WTC11 (cell line): ENCODE results near the gene COPB1. TPM values are rescaled to one million over a fixed set of nuclear protein-coding genes. Genes with fewer than 3 reads are reported as not detected.

Experiments used
- ATAC-seq: fragments of 200-7000 bp; cut with Tn5 transposase; 2 replicates; pipeline ENCODE4 v1.10.0; 2021; ENCODE audit warnings: mild to moderate bottlenecking, moderate library complexity
- CTCF ChIA-PET: fragments of 300-600 bp; sonication (Branson Sonifier 250); formaldehyde crosslinking; loops from one replicate; lab custom pipeline; 2021; ENCODE audit warnings: antibody characterized with exemption; lab: Charles Lee
- POLR2A ChIA-PET: fragments of 350-600 bp; sonication (Branson Sonifier 250); formaldehyde crosslinking; loops from one replicate; lab custom pipeline; 2021; ENCODE audit warnings: antibody characterized with exemption; lab: Charles Lee
- DNase-seq: peaks from one replicate; pipeline ENCODE4 v3.0.0; 2021; ENCODE audit warnings: low spot score
- H3K27ac Mint-ChIP-seq: 2 replicates; pipeline ENCODE4 v1.8.0; 2021; ENCODE audit warnings: mixed read lengths
- H3K27me3 Mint-ChIP-seq: 2 replicates; pipeline ENCODE4 v1.8.0; 2021; ENCODE audit warnings: low read depth, mild to moderate bottlenecking, moderate library complexity, mixed read lengths
- H3K36me3 Mint-ChIP-seq: 2 replicates; pipeline ENCODE4 v1.8.0; 2021; ENCODE audit warnings: mixed read lengths
- H3K4me1 Mint-ChIP-seq: 2 replicates; pipeline ENCODE4 v1.8.0; 2022; ENCODE audit warnings: mixed read lengths
- H3K4me3 Mint-ChIP-seq: 2 replicates; pipeline ENCODE4 v1.8.0; 2021; ENCODE audit warnings: mild to moderate bottlenecking, moderate library complexity, mixed read lengths
- H3K9me3 Mint-ChIP-seq: 2 replicates; pipeline ENCODE4 v1.8.0; 2021; ENCODE audit warnings: mixed read lengths
- EMX1 ChIP-seq: fragments of 250-450 bp; sonication (Bioruptor Pico); IDR thresholded peaks from 2 replicates; pipeline ENCODE4 v1.8.0; 2021; ENCODE audit warnings: mild to moderate bottlenecking
- FOXJ3 ChIP-seq: sonication (generic); formaldehyde crosslinking; IDR thresholded peaks from 2 replicates; pipeline ENCODE4 v1.9.0; 2021; ENCODE audit warnings: missing genetic modification reagents, mild to moderate bottlenecking, borderline replicate concordance
- HMGXB4 ChIP-seq: sonication (generic); formaldehyde crosslinking; IDR thresholded peaks from 2 replicates; pipeline ENCODE4 v1.8.1; 2023; ENCODE audit warnings: mild to moderate bottlenecking, moderate library complexity, missing genetic modification reagents
- MXD4 ChIP-seq: fragments of 250-450 bp; sonication (Bioruptor Pico); IDR thresholded peaks from 2 replicates; pipeline ENCODE4 v1.8.0; 2021; ENCODE audit warnings: mild to moderate bottlenecking, moderate library complexity, borderline replicate concordance
- TP53 ChIP-seq: sonication (generic); formaldehyde crosslinking; IDR thresholded peaks from 2 replicates; pipeline ENCODE4 v1.8.1; 2023; ENCODE audit warnings: mild to moderate bottlenecking, missing genetic modification reagents
- ZMAT4 ChIP-seq: fragments of 250-450 bp; sonication (Bioruptor Pico); IDR thresholded peaks from 2 replicates; pipeline ENCODE4 v1.9.0; 2021; ENCODE audit warnings: mild to moderate bottlenecking
- ZNF425 ChIP-seq: fragments of 250-450 bp; sonication (Bioruptor Pico); conservative IDR thresholded peaks from 2 replicates; pipeline ENCODE4 v1.9.0; 2021; ENCODE audit warnings: mild to moderate bottlenecking
- total RNA-seq: library from RNA; stranded (reverse); gene quantifications from 3 replicates; pipeline ENCODE4 v1.2.3, GENCODE V29; 2021
- TF ChIP-seq, protein P1 (sequence below): sonication (generic); formaldehyde crosslinking; IDR thresholded peaks from 2 replicates; pipeline ENCODE4 v1.8.1; 2022; ENCODE audit warnings: low read depth, mild to moderate bottlenecking, moderate library complexity, missing genetic modification reagents, borderline replicate concordance
- TF ChIP-seq, protein P2 (sequence below): fragments of 250-450 bp; sonication (Bioruptor Pico); IDR thresholded peaks from 2 replicates; pipeline ENCODE4 v1.9.0; 2021; ENCODE audit warnings: moderate library complexity, mild to moderate bottlenecking, inconsistent platforms, borderline replicate concordance
- TF ChIP-seq, protein P3 (sequence below): fragments of 250-450 bp; sonication (Bioruptor Pico); IDR thresholded peaks from 2 replicates; pipeline ENCODE4 v1.8.0; 2021; ENCODE audit warnings: mild to moderate bottlenecking

Gene COPB1
- total RNA-seq, 1 experiment from 2014 or later = 76.3 TPM

GRCh38 chr11:14538926-14539554 is 39.4 kb upstream of the COPB1 start:
- Mint-ChIP-seq H3K4me3 (no peak overlapping the region), H3K4me1 (peaks cover 23% of the 10 kb centered on the region), H3K9me3 (no peaks in the 10 kb centered on the region), H3K36me3 (no peaks in the 10 kb centered on the region), H3K27ac (no peak overlapping the region), H3K27me3 (peaks cover 4% of the 10 kb centered on the region)
- TF ChIP-seq FOXJ3 = no peak
- no peak for TF ChIP-seq HMGXB4 (CRISPR knock-in tag)
- no peak for TF ChIP-seq TP53 (CRISPR knock-in tag)
- TF ChIP-seq, protein P1, sequence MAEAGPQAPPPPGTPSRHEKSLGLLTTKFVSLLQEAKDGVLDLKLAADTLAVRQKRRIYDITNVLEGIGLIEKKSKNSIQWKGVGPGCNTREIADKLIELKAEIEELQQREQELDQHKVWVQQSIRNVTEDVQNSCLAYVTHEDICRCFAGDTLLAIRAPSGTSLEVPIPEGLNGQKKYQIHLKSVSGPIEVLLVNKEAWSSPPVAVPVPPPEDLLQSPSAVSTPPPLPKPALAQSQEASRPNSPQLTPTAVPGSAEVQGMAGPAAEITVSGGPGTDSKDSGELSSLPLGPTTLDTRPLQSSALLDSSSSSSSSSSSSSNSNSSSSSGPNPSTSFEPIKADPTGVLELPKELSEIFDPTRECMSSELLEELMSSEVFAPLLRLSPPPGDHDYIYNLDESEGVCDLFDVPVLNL = no peak
- TF ChIP-seq, protein P2, sequence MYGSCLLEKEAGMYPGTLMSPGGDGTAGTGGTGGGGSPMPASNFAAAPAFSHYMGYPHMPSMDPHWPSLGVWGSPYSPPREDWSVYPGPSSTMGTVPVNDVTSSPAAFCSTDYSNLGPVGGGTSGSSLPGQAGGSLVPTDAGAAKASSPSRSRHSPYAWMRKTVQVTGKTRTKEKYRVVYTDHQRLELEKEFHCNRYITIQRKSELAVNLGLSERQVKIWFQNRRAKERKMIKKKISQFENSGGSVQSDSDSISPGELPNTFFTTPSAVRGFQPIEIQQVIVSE (CRISPR knock-in tag) = no peak
- TF ChIP-seq, protein P3, sequence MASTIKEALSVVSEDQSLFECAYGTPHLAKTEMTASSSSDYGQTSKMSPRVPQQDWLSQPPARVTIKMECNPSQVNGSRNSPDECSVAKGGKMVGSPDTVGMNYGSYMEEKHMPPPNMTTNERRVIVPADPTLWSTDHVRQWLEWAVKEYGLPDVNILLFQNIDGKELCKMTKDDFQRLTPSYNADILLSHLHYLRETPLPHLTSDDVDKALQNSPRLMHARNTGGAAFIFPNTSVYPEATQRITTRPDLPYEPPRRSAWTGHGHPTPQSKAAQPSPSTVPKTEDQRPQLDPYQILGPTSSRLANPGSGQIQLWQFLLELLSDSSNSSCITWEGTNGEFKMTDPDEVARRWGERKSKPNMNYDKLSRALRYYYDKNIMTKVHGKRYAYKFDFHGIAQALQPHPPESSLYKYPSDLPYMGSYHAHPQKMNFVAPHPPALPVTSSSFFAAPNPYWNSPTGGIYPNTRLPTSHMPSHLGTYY = no peak
- TF ChIP-seq MXD4 (CRISPR knock-in tag) = no peak
- no peak for TF ChIP-seq ZNF425 (CRISPR knock-in tag)
- no peak for TF ChIP-seq ZMAT4 (CRISPR knock-in tag)
- CTCF ChIA-PET = interaction anchor here (0.6 to 7.1 kb wide), 3 partner anchors 67 to 368 kb away, joined by 3 to 72 read pairs (median 3); no protein-coding TSS in a partner anchor
- ATAC-seq (no peak), DNase-seq (no peak)
- POLR2A ChIA-PET = interaction anchor here (0.7 to 1.7 kb wide), 2 partner anchors 105 to 221 kb away, joined by 6 read pairs; no protein-coding TSS in a partner anchor

DNA sequence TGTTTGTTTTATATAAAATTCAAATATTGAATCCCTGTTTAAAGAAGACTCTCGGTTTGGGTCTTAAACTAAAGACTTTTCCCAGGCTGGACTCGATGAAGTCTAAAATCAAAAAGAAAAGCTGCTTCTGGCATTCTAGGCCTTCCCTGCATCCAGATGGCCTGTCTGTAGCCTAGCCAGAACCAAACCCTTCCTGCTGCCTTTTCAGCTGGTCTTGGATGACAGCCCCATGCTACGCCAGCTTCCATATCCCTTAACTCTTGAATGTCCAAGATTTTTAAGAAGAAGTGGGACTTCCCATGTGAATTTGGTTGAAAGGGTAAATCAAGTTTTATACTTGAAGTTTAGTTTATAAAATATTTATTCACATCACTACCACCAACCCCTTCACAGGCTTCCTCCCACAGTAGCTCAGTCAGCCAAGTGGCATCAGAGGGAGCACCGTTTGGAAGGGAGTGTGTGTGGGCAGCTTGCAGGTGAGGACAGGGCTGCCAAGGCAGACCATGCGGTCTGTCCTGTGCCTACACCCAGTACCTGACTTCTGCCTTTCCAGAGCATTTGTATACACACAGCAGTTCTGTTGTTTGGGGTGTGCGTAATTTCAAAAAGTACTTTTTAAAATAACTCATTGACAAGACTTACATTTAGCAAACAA is 38.8 kb upstream of the COPB1 start:
- H3K9me3 Mint-ChIP-seq = no peaks in the 10 kb centered on the region
- ChIA-PET POLR2A (interaction anchor here (1.7 kb wide), 1 partner anchor 106 kb away, joined by 6 read pairs; no protein-coding TSS in a partner anchor), CTCF (interaction anchor here (0.7 to 7.1 kb wide), 3 partner anchors 28 to 1585 kb away, joined by 4 to 72 read pairs (median 4); no protein-coding TSS in a partner anchor)
- TF ChIP-seq EMX1 (CRISPR knock-in tag) = no peak
- no peak for TF ChIP-seq ZNF425 (CRISPR knock-in tag)
- H3K36me3 Mint-ChIP-seq = no peaks in the 10 kb centered on the region
- no peak overlapping the region for H3K4me3 Mint-ChIP-seq
- peaks cover 23% of the 10 kb centered on the region for H3K4me1 Mint-ChIP-seq
- H3K27me3 Mint-ChIP-seq = peaks cover 4% of the 10 kb centered on the region
- DNase-seq (no peak), ATAC-seq (no peak)
- no peak overlapping the region for H3K27ac Mint-ChIP-seq
